HG02610 (cell line): ENCODE results near the gene PBX4.

Source experiments
- ATAC-seq: cut with Tn5 transposase; IDR thresholded peaks from one replicate; pipeline ENCODE4 v1.9.1; 2021; ENCODE audit warnings: mild to moderate bottlenecking, moderate library complexity; ENCODE audit not compliant: unreplicated experiment

The PBX4 gene

GRCh38 chr19:19559931-19560330 is 58.6 kb downstream of the PBX4 start:
- no peak for ATAC-seq

- no peak for ATAC-seq
Observed at GRCh38 chr19:19558636-19559035, 59.9 kb downstream of the PBX4 start.

- no peak for ATAC-seq
Observed at GRCh38 chr19:19558055-19558454, 60.4 kb downstream of the PBX4 start.

- ATAC-seq, result no peak
Observed at GRCh38 chr19:19554074-19555023, 64.1 kb downstream of the PBX4 start.

- no peak for ATAC-seq
Observed at GRCh38 chr19:19553670-19554069, 64.8 kb downstream of the PBX4 start.

- ATAC-seq, result no peak
Observed at GRCh38 chr19:19552798-19553197, 65.7 kb downstream of the PBX4 start.

- ATAC-seq, result no peak
Observed at GRCh38 chr19:19551853-19552192, 66.7 kb downstream of the PBX4 start.

- no peak for ATAC-seq
Observed at GRCh38 chr19:19550972-19551852, 67.3 kb downstream of the PBX4 start.

GRCh38 chr19:19550485-19550929 is 68.0 kb downstream of the PBX4 start:
- no peak for ATAC-seq

- no peak for ATAC-seq
Observed at GRCh38 chr19:19549804-19550464, 68.6 kb downstream of the PBX4 start.

GRCh38 chr19:19548915-19549759 is 69.3 kb downstream of the PBX4 start:
- no peak for ATAC-seq

- ATAC-seq, result no peak
Observed at GRCh38 chr19:19547674-19548336, 70.7 kb downstream of the PBX4 start.

GRCh38 chr19:19546751-19547162 is 71.7 kb downstream of the PBX4 start:
- no peak for ATAC-seq

- no peak for ATAC-seq
Observed at GRCh38 chr19:19545707-19546106, 72.8 kb downstream of the PBX4 start.

GRCh38 chr19:19544954-19545591 is 73.4 kb downstream of the PBX4 start:
- no peak for ATAC-seq

GRCh38 chr19:19544257-19544953 is 74.1 kb downstream of the PBX4 start:
- ATAC-seq, result no peak

- no peak for ATAC-seq
Observed at GRCh38 chr19:19543640-19544039, 74.8 kb downstream of the PBX4 start.

GRCh38 chr19:19543101-19543500 is 75.4 kb downstream of the PBX4 start:
- no peak for ATAC-seq

- no peak for ATAC-seq
Observed at GRCh38 chr19:19542507-19542906, 76.0 kb downstream of the PBX4 start.
